HUES48 (cell line): ENCODE data around the gene CLASP1.
"Not testable (repeated sequence)": the region's sequence is repeated elsewhere in the genome, so short reads cannot be mapped to it uniquely, and the experiment has no call there.

Experiments
- H3K27ac ChIP-seq: one replicate; pipeline ENCODE4 v1.7.0; 2013; ENCODE audit warnings: low read depth, low read length, inconsistent platforms
- H3K27me3 ChIP-seq: 2 replicates; pipeline ENCODE4 v1.6.1; 2013; ENCODE audit warnings: mild to moderate bottlenecking, low read length; ENCODE audit not compliant: control insufficient read depth, insufficient read depth
- H3K36me3 ChIP-seq: 2 replicates; pipeline ENCODE4 v1.6.1; 2013; ENCODE audit warnings: low read length; ENCODE audit not compliant: control insufficient read depth, insufficient read depth
- H3K4me1 ChIP-seq: 2 replicates; pipeline ENCODE4 v1.6.1; 2013; ENCODE audit warnings: mild to moderate bottlenecking, low read length; ENCODE audit not compliant: control insufficient read depth, insufficient read depth
- H3K4me3 ChIP-seq: 2 replicates; pipeline ENCODE4 v1.5.1; 2013; ENCODE audit warnings: mild to moderate bottlenecking, low read depth, low read length
- H3K9ac ChIP-seq: 2 replicates; pipeline ENCODE4 v1.6.1; 2013; ENCODE audit warnings: mild to moderate bottlenecking, low read depth, low read length, moderate library complexity
- H3K9me3 ChIP-seq: 2 replicates; pipeline ENCODE4 v1.6.1; 2013; ENCODE audit warnings: low read length; ENCODE audit not compliant: control insufficient read depth, insufficient read depth

The CLASP1 gene

GRCh38 chr2:121483846-121484245 lies 165.4 kb downstream of the CLASP1 start:
- Histone ChIP-seq H3K4me3 (no peak overlapping the region), H3K9me3 (no peaks in the 10 kb centered on the region), H3K36me3 (no peaks in the 10 kb centered on the region), H3K27me3 (no peaks in the 10 kb centered on the region), H3K9ac (no peak overlapping the region), H3K27ac (no peak overlapping the region), H3K4me1 (peaks cover 14% of the 10 kb centered on the region)

DNA sequence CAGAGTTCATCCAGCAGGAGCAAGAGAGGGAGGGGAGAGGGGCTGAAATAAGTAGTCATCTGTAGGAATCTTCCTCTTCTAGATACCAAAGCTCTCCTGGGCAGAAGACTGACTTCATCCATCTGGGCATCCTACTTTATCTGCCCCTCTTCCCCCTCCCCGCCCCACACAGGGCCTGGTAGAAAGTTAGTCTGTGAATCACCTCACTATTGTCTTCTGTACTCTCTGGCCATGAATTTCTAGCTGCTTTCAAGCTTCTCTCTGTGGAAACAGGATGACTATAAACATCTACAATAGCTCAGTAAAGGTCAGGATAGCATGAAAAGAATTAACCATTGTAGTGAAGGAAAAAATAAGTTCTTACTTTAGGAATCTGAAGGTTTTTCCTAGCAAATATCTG lies 166.2 kb downstream of the CLASP1 start:
- peaks cover 11% of the 10 kb centered on the region for H3K4me1 ChIP-seq

GRCh38 chr2:121480826-121481225 lies 168.4 kb downstream of the CLASP1 start:
- Histone ChIP-seq H3K9me3 (no peaks in the 10 kb centered on the region), H3K27ac (no peak overlapping the region), H3K9ac (no peak overlapping the region), H3K4me1 (peaks cover 13% of the 10 kb centered on the region; the same call in 1 of the 2 replicates), H3K36me3 (no peaks in the 10 kb centered on the region), H3K4me3 (no peak overlapping the region), H3K27me3 (no peaks in the 10 kb centered on the region)

More for the DNA sequence above, 166.2 kb downstream of the CLASP1 start:
- H3K36me3 ChIP-seq = no peaks in the 10 kb centered on the region
- no peak overlapping the region for H3K4me3 ChIP-seq
- H3K27ac ChIP-seq = no peak overlapping the region
- H3K27me3 ChIP-seq = no peaks in the 10 kb centered on the region
- no peak overlapping the region for H3K9ac ChIP-seq
- H3K9me3 ChIP-seq = no peaks in the 10 kb centered on the region

GRCh38 chr2:121479882-121480522 lies 169.3 kb downstream of the CLASP1 start:
- Histone ChIP-seq H3K36me3 (no peaks in the 10 kb centered on the region), H3K4me3 (no peak overlapping the region), H3K27ac (peak overlapping the region; percentile 24), H3K27me3 (no peaks in the 10 kb centered on the region), H3K9ac (no peak overlapping the region), H3K4me1 (peaks cover 14% of the 10 kb centered on the region; the same call in 1 of the 2 replicates), H3K9me3 (no peaks in the 10 kb centered on the region)

GRCh38 chr2:121478996-121479745 lies 170.1 kb downstream of the CLASP1 start:
- Histone ChIP-seq H3K4me3 (no peak overlapping the region), H3K4me1 (peaks cover 19% of the 10 kb centered on the region; the same call in 1 of the 2 replicates), H3K9me3 (no peaks in the 10 kb centered on the region), H3K36me3 (no peaks in the 10 kb centered on the region), H3K9ac (no peak overlapping the region), H3K27ac (no peak overlapping the region), H3K27me3 (no peaks in the 10 kb centered on the region)

GRCh38 chr2:121478358-121478995 lies 170.8 kb downstream of the CLASP1 start:
- H3K9ac ChIP-seq, H3K9me3 ChIP-seq, H3K36me3 ChIP-seq, H3K27ac ChIP-seq, H3K27me3 ChIP-seq, H3K4me3 ChIP-seq: not testable (repeated sequence)
- peaks cover 19% of the 10 kb centered on the region; the same call in 1 of the 2 replicates for H3K4me1 ChIP-seq

- peaks cover 36% of the 10 kb centered on the region for H3K4me1 ChIP-seq
- no peaks in the 10 kb centered on the region for H3K9me3 ChIP-seq
- H3K27ac ChIP-seq = peak overlapping the region; percentile 47
- no peak overlapping the region for H3K4me3 ChIP-seq
- no peak overlapping the region for H3K9ac ChIP-seq
- no peaks in the 10 kb centered on the region for H3K36me3 ChIP-seq
- H3K27me3 ChIP-seq = no peaks in the 10 kb centered on the region
Observed at GRCh38 chr2:121476684-121477083, 172.6 kb downstream of the CLASP1 start.

DNA sequence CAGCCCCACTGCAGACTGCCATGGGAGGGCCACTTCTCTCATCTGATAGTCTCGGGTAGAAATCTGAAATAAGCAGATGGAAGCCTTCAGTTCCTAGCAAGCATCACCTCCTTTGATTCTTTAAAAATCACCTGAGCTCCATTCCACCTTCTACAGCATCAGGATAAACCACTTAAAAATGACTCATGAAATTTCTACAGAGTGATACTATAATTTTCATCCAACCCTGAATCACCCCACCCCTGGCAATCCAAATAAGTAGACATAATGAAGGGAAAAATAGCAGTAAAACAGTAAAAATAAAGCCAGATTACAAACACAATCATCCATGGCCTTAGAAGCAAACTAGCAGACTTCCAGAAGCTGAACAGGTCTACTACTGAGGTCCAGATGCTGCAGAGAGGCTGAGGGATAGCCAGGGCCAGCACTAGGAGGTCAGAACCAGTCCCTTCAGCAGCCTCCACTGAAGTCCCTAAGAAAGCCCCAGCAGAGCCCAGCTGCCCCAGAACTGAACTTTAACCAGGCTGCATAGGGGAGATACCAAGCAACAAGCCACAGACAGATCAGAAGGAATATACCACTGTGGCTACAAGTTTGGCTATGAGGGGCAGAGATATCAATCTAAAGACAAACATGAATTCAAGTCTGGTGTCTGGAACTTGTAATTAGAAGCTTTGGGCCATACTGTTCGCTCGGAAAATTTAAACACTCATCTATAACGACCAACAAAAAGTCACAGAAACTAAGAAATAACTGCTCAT lies 173.3 kb downstream of the CLASP1 start:
- peaks cover 42% of the 10 kb centered on the region for H3K4me1 ChIP-seq
- H3K36me3 ChIP-seq = no peaks in the 10 kb centered on the region
- H3K27ac ChIP-seq = peak overlapping the region; percentile 47

DNA sequence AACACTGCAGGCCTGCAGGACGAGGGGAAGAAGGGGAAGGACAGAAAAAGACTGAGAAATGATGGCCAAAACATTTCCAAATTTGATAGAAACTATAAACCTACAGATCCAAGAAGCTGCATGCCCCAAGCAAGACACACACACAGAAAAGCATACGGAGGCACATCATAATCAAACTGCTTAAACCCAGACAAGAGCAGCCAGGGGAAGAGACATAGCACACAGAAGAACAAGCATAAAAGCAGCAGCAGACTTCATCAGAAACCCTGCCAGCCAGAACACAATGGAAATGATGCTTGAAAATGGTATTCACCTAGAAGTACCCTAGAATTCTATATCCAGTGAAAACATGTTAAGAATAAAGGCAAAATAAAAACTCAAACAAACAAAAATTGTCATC lies 175.8 kb downstream of the CLASP1 start:
- H3K9me3 ChIP-seq = no peaks in the 10 kb centered on the region
- peaks cover 15% of the 10 kb centered on the region for H3K36me3 ChIP-seq
- H3K27me3 ChIP-seq = no peaks in the 10 kb centered on the region
- no peak overlapping the region for H3K27ac ChIP-seq
- H3K9ac ChIP-seq = no peak overlapping the region
- peaks cover 38% of the 10 kb centered on the region for H3K4me1 ChIP-seq
- no peak overlapping the region for H3K4me3 ChIP-seq

More for the DNA sequence above, 173.3 kb downstream of the CLASP1 start:
- H3K4me3 ChIP-seq = no peak overlapping the region
- H3K27me3 ChIP-seq = no peaks in the 10 kb centered on the region
- H3K9me3 ChIP-seq = no peaks in the 10 kb centered on the region
- H3K9ac ChIP-seq = no peak overlapping the region

- peak overlapping the region; percentile 44 for H3K27ac ChIP-seq
- no peak overlapping the region for H3K9ac ChIP-seq
- no peaks in the 10 kb centered on the region for H3K9me3 ChIP-seq
- H3K4me3 ChIP-seq = no peak overlapping the region
- H3K4me1 ChIP-seq = peaks cover 38% of the 10 kb centered on the region
- peaks cover 24% of the 10 kb centered on the region for H3K36me3 ChIP-seq
- no peaks in the 10 kb centered on the region for H3K27me3 ChIP-seq
Observed at GRCh38 chr2:121472470-121472993, 176.7 kb downstream of the CLASP1 start.
